ENCODE data around the gene KIAA1217. TPM values are rescaled to one million over a fixed set of nuclear protein-coding genes. Genes with fewer than 3 reads are reported as not detected.

The KIAA1217 gene
- total RNA-seq, 1 experiment from 2014 or later = 7.8 TPM

DNA sequence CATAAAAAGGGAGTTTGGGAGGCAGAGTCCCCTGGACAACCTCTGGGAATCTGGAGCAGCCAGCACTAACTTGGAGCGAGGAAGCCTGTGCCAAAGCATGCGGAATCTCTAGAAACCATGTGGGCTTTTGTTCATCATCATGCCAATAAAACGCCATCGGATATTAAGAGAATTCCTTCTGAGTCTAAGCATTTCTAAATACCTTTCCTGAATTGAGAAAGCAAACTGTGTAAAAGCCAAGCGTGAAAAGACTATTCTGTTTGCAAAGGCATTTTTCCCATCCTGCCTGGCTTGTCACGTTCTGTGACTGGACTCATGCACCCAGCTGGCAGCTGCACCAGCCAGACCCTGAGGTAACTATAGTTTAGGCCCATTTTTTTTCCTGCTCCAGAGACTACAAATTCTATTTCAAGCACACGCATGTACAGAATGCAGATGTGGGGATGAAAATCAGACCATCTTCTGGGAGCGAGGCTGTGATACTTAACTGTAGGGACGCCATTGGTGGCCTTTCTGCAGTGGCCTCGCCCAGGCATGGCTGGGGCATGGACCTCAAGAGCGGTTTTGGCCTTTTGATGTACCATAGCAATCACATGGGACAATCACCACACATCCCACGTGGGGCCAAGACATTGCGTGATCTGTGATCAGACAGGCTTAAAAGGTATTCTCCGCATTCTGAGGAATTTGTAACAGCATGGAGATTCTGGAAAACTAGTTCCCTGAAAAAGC, 218.9 kb downstream of the KIAA1217 start:
- Histone ChIP-seq H3K4me1 (ENCODE audit: control insufficient read depth in 1 of 2, insufficient read depth in 2 of 2, low read length in 2 of 2) (0 out of 4 replicates have a peak, but pooled peaks cover 0 to 5% of the 10 kb centered on the region in 2 experiments), H3K27ac (ENCODE audit: low read depth, low read length) (no peak overlapping the region), H3K9me2 (ENCODE audit: insufficient read depth) (no peaks in the 10 kb centered on the region), H3K9ac (ENCODE audit: low read length) (no peak overlapping the region), H3K9me3 (ENCODE audit: control insufficient read depth in 1 of 2, insufficient read depth in 1 of 2, low read depth in 1 of 2, low read length in 2 of 2) (no peaks in the 10 kb centered on the region), H4K20me1 (ENCODE audit: insufficient read depth) (no peaks in the 10 kb centered on the region), H3K4me2 (ENCODE audit: low read length) (0 out of 2 replicates have a peak overlapping the region, but pooled peaks have one; percentile 1), H3K4me3 (replicated peaks in 1 of 2; ENCODE audit: low read depth in 1 of 2, low read length in 2 of 2) (no peak overlapping the region), H3K36me3 (ENCODE audit: control insufficient read depth in 1 of 2, insufficient read depth in 2 of 2, low read length in 2 of 2) (no peaks in the 10 kb centered on the region), H3K27me3 (ENCODE audit: insufficient read depth, low read length) (no peaks in the 10 kb centered on the region), H2AFZ (ENCODE audit: low read depth, low read length, poor library complexity, severe bottlenecking) (no peak overlapping the region), H3K79me2 (ENCODE audit: insufficient read depth, low read length) (no peaks in the 10 kb centered on the region)
- intact Hi-C loops (cut with micrococcal nuclease) = no loop called here
- no peak for DNase-seq (ENCODE audit: low read depth, low spot score)
- RAD21 ChIA-PET (ENCODE audit: low non-redundant PET in 1 of 2, low total read pairs in 2 of 2, uncharacterized antibody in 2 of 2, unreplicated experiment in 2 of 2) = no interaction called here
- POLR2A ChIA-PET = no interaction called here
- no peak for ATAC-seq
- no TSS peak for BruUV-seq (replicated peaks)
- no peak for TF ChIP-seq CBX3 (IDR thresholded peaks at IDR 0.05; ENCODE audit: low read depth)
- no peak for TF ChIP-seq EGR1 (IDR thresholded peaks at IDR 0.05; ENCODE audit: low read depth)
- CTCF ChIA-PET = interaction anchor here (1.1 kb wide), 1 partner anchor 44 kb away, joined by 3 read pairs; no protein-coding TSS in a partner anchor

DNA sequence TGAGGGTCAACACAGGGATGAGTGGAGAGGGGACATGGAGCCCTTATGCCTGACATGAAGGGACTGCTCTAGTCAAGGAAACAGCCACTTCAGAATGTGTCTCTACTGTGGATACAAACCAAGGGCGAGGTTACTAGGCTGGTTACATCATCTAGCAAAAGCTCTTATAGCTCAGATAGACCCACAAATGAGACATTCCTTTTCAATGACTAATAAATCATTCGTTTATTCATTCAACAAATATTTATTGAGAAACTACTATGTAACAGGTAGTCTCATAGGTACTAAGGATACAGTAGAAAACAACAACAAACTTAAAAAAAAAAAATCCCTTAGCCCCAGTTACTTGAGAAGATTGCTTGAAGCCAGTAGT, 219.5 kb downstream of the KIAA1217 start:
- ChIA-PET POLR2A (no interaction called here), RAD21 (ENCODE audit: low non-redundant PET in 1 of 2, low total read pairs in 2 of 2, uncharacterized antibody in 2 of 2, unreplicated experiment in 2 of 2) (no interaction called here), CTCF (interaction anchor here (1.1 kb wide), 1 partner anchor 45 kb away, joined by 3 read pairs; no protein-coding TSS in a partner anchor)
- Histone ChIP-seq H3K9ac (ENCODE audit: low read length) (no peak overlapping the region), H3K9me2 (ENCODE audit: insufficient read depth) (no peaks in the 10 kb centered on the region), H3K27ac (ENCODE audit: low read depth, low read length) (no peak overlapping the region), H3K9me3 (ENCODE audit: control insufficient read depth in 1 of 2, insufficient read depth in 1 of 2, low read depth in 1 of 2, low read length in 2 of 2) (no peaks in the 10 kb centered on the region), H3K36me3 (ENCODE audit: control insufficient read depth in 1 of 2, insufficient read depth in 2 of 2, low read length in 2 of 2) (no peaks in the 10 kb centered on the region), H4K20me1 (ENCODE audit: insufficient read depth) (no peaks in the 10 kb centered on the region), H3K79me2 (ENCODE audit: insufficient read depth, low read length) (no peaks in the 10 kb centered on the region), H3K4me1 (ENCODE audit: control insufficient read depth in 1 of 2, insufficient read depth in 2 of 2, low read length in 2 of 2) (0 out of 4 replicates have a peak, but pooled peaks cover 0 to 5% of the 10 kb centered on the region in 2 experiments), H3K27me3 (ENCODE audit: insufficient read depth, low read length) (no peaks in the 10 kb centered on the region), H3K4me3 (replicated peaks in 1 of 2; ENCODE audit: low read depth in 1 of 2, low read length in 2 of 2) (no peak overlapping the region), H2AFZ (ENCODE audit: low read depth, low read length, poor library complexity, severe bottlenecking) (no peak overlapping the region), H3K4me2 (ENCODE audit: low read length) (0 out of 2 replicates have a peak overlapping the region, but pooled peaks have one; percentile 1)
- TF ChIP-seq, protein P1, sequence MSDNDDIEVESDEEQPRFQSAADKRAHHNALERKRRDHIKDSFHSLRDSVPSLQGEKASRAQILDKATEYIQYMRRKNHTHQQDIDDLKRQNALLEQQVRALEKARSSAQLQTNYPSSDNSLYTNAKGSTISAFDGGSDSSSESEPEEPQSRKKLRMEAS (IDR thresholded peaks at IDR 0.05) = no peak
- TF ChIP-seq SP1 (IDR thresholded peaks at IDR 0.05; ENCODE audit: low read depth) (no peak), FOSL1 (IDR thresholded peaks at IDR 0.05; ENCODE audit: low read depth) (0 out of 2 replicates have a peak, but pooled peaks have one; percentile 16), CEBPB (IDR thresholded peaks at IDR 0.05; ENCODE audit: low read depth) (0 out of 2 replicates have a peak, but pooled peaks have one; percentile 26), JUND (IDR thresholded peaks at IDR 0.05) (0 out of 2 replicates have a peak, but pooled peaks have one; percentile 21), ELF1 (IDR thresholded peaks at IDR 0.05; ENCODE audit: borderline replicate concordance, low read depth) (no peak)
- no peak; the same call in 1 of the 2 replicates for ATAC-seq
- no TSS peak for BruUV-seq (replicated peaks)
- intact Hi-C loops (cut with micrococcal nuclease) = no loop called here
- peak; percentile 13 for DNase-seq (ENCODE audit: low read depth, low spot score)
